H1 (cell line): ENCODE data around the gene FAM53B. TPM values are rescaled to one million over a fixed set of nuclear protein-coding genes. Genes with fewer than 3 reads are reported as not detected.

ENCODE experiments used
- BACH1 ChIP-seq: IDR thresholded peaks from 2 replicates; pipeline ENCODE4 v1.6.1; 2012; ENCODE audit warnings: low read length, improper control_type of control experiment
- CBX5 ChIP-seq: fragments of 300-800, 300-1000 bp; sonication (generic); IDR thresholded peaks from 2 replicates; pipeline ENCODE4 v1.7.1; 2016; ENCODE audit warnings: antibody characterized with exemption, low read length, low read depth
- MAX ChIP-seq: IDR thresholded peaks from 2 replicates; pipeline ENCODE4 v1.6.1; 2012; ENCODE audit warnings: inconsistent platforms
- POLR2AphosphoS5 ChIP-seq: IDR thresholded peaks from 2 replicates; pipeline ENCODE4 v1.6.1; 2011; ENCODE audit warnings: low read depth, low read length
- RNF2 ChIP-seq: fragments of 200-900, 300-1000 bp; sonication (generic); IDR thresholded peaks from 2 replicates; pipeline ENCODE4 v1.7.1; 2016; ENCODE audit warnings: borderline replicate concordance, low read depth, mild to moderate bottlenecking, antibody characterized with exemption, low read length; ENCODE audit not compliant: poor library complexity, severe bottlenecking; ENCODE audit errors: missing control alignments
- SP4 ChIP-seq: IDR thresholded peaks from 2 replicates; pipeline ENCODE4 v1.6.1; 2012; ENCODE audit warnings: low read length, inconsistent platforms
- TAF1 ChIP-seq: IDR thresholded peaks from 2 replicates; pipeline ENCODE4 v1.6.1; 2011; ENCODE audit warnings: mild to moderate bottlenecking, low read depth, low read length
- polyA plus RNA-seq, 7 experiments: library from polyadenylated mRNA; depleted of rRNA in 3 of 7; stranded (reverse) in 5 of 7; unstranded in 2 of 7; fragments of >200 nt in 5 of 7; fragments of 200-250 nt in 2 of 7; gene quantifications; 1 replicate in 5 of 7; 2 replicates in 1 of 7; 4 replicates in 1 of 7; pipeline versions ENCODE4 v1.2.1 to v1.2.3, GENCODE V29; 2011 to 2013; ENCODE audit warnings: missing spikeins in 2 of 7, mixed read lengths in 2 of 7
- total RNA-seq: library from RNA; stranded (reverse); fragmentation: NEBNext Ultra II Directional; extraction: Animal tissue kit (Norgen Biotek cat#: 25700); gene quantifications from 2 replicates; pipeline ENCODE4 v1.2.1, GENCODE V29; 2021
- TF ChIP-seq, protein P1 (sequence below): IDR thresholded peaks from 2 replicates; pipeline ENCODE4 v1.6.1; 2012; ENCODE audit warnings: low read length, inconsistent platforms

Gene FAM53B
- total and polyA plus RNA-seq, 2 of the 8 experiments (the other 6 are each of a cell fraction or from before 2014, with no cell fraction given): 5.3 to 14.4 TPM

- TF ChIP-seq, protein P1, sequence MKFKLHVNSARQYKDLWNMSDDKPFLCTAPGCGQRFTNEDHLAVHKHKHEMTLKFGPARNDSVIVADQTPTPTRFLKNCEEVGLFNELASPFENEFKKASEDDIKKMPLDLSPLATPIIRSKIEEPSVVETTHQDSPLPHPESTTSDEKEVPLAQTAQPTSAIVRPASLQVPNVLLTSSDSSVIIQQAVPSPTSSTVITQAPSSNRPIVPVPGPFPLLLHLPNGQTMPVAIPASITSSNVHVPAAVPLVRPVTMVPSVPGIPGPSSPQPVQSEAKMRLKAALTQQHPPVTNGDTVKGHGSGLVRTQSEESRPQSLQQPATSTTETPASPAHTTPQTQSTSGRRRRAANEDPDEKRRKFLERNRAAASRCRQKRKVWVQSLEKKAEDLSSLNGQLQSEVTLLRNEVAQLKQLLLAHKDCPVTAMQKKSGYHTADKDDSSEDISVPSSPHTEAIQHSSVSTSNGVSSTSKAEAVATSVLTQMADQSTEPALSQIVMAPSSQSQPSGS: no peak
- TF ChIP-seq MAX (no peak), SP4 (no peak), RNF2 (no peak), BACH1 (no peak), POLR2AphosphoS5 (no peak), TAF1 (no peak), CBX5 (no peak)
Measured at GRCh38 chr10:124675261-124675660, 68.9 kb downstream of the FAM53B start (continued).
